ENCODE results near the gene FAM43A. TPM values are rescaled to one million over a fixed set of nuclear protein-coding genes. Genes with fewer than 3 reads are reported as not detected.

Gene FAM43A
- polyA plus RNA-seq, 2 of the 4 experiments (the other 2 are of a cell fraction): 0.89 to 2.3 TPM

- TF ChIP-seq MAZ (IDR thresholded peaks at IDR 0.05; ENCODE audit: borderline replicate concordance, low read depth, low read length) (no peak), ZSCAN20 (CRISPR knock-in tag; IDR thresholded peaks at IDR 0.05) (no peak), RCOR1 (IDR thresholded peaks at IDR 0.05; ENCODE audit: low read depth, low read length) (no peak), JUNB (IDR thresholded peaks at IDR 0.05) (no peak), BCL3 (IDR thresholded peaks at IDR 0.05) (no peak), NFE2L2 (conservative IDR thresholded peaks at IDR 0.05; ENCODE audit: low read length) (no peak), KDM5A (IDR thresholded peaks at IDR 0.05) (no peak), EHMT2 (IDR thresholded peaks at IDR 0.05; ENCODE audit: low read depth) (no peak)
- ATAC-seq: no peak
- POLR2A ChIA-PET: no interaction called here
- H3K9me3 ChIP-seq: no peaks in the 10 kb centered on the region
- H3K27ac ChIP-seq: no peak overlapping the region
- WGBS (ENCODE audit: missing lambda C conversion rate): 88% methylated on average over 9 of the region's 9 CpGs
- peaks cover 34% of the 10 kb centered on the region for H3K4me1 ChIP-seq
- no peak overlapping the region for H3K4me2 ChIP-seq
- FAIRE-seq: no peak
- CTCF ChIA-PET: interaction anchor here (1.6 to 5.5 kb wide), 3 partner anchors 19 to 433 kb away, joined by 5 to 30 read pairs (median 6); partner anchors contain the start of gene LSG1
- no peak overlapping the region for H3K4me3 ChIP-seq
- DNase-seq (ENCODE audit: low read depth in 1 of 2, low spot score in 1 of 2): no peak
Measured at GRCh38 chr3:194689493-194689944, 3.8 kb downstream of the FAM43A start.

- Histone ChIP-seq H3K9me3 (no peaks in the 10 kb centered on the region), H3K4me2 (peak overlapping the region; percentile 8; the same call in 2 of the 3 replicates), H3K4me1 (peaks cover 30% of the 10 kb centered on the region), H3K4me3 (no peak overlapping the region), H3K27ac (peak overlapping the region; percentile 28 to 39; a peak in 5 of 6 replicates)
- no peak for DNase-seq (ENCODE audit: low read depth in 1 of 2, low spot score in 1 of 2)
- no peak for FAIRE-seq
- ATAC-seq: no peak
- TF ChIP-seq KDM1A (IDR thresholded peaks at IDR 0.05; ENCODE audit: low read depth): no peak
- no peak for TF ChIP-seq CHD2 (IDR thresholded peaks at IDR 0.05; ENCODE audit: low read length, partially characterized antibody)
- no peak for TF ChIP-seq REST (IDR thresholded peaks at IDR 0.05)
- no peak for TF ChIP-seq FOXS1 (CRISPR knock-in tag; IDR thresholded peaks at IDR 0.05)
- no peak for TF ChIP-seq PBX3 (IDR thresholded peaks at IDR 0.05)
- no peak for TF ChIP-seq CBX8 (IDR thresholded peaks at IDR 0.05)
- no peak for TF ChIP-seq EHMT2 (IDR thresholded peaks at IDR 0.05; ENCODE audit: low read depth)
- TF ChIP-seq SMC3 (IDR thresholded peaks at IDR 0.05): no peak
- TF ChIP-seq USF2 (IDR thresholded peaks at IDR 0.05): no peak
- TF ChIP-seq RARB (CRISPR knock-in tag; IDR thresholded peaks at IDR 0.05): no peak
- no peak for TF ChIP-seq TP53 (CRISPR knock-in tag; IDR thresholded peaks at IDR 0.05)
- no peak for TF ChIP-seq HOXB5 (CRISPR knock-in tag; IDR thresholded peaks at IDR 0.05)
- CTCF ChIA-PET: interaction anchor here (1.2 kb wide), 1 partner anchor 580 kb away, joined by 3 read pairs; the partner anchor contains the start of gene XXYLT1
- POLR2A ChIA-PET: interaction anchor here (0.6 kb wide), 1 partner anchor 345 kb away, joined by 3 read pairs; no protein-coding TSS in a partner anchor
- WGBS (ENCODE audit: missing lambda C conversion rate): 56% methylated on average over 8 of the region's 8 CpGs
Measured at GRCh38 chr3:194690501-194691372, 5.1 kb downstream of the FAM43A start.

Measured in A549 (cell line).